NK-92 (cell line): Measurements from ENCODE around the gene NELFA.

Source experiments
- DNase-seq: peaks from one replicate; lab custom pipeline; 2025; ENCODE audit not compliant: unreplicated experiment; lab: John Stamatoyannopoulos, UW

NELFA gene

GRCh38 chr4:1983053-1983845 lies 25.5 kb downstream of the NELFA start:
- DNase-seq: no peak

DNA sequence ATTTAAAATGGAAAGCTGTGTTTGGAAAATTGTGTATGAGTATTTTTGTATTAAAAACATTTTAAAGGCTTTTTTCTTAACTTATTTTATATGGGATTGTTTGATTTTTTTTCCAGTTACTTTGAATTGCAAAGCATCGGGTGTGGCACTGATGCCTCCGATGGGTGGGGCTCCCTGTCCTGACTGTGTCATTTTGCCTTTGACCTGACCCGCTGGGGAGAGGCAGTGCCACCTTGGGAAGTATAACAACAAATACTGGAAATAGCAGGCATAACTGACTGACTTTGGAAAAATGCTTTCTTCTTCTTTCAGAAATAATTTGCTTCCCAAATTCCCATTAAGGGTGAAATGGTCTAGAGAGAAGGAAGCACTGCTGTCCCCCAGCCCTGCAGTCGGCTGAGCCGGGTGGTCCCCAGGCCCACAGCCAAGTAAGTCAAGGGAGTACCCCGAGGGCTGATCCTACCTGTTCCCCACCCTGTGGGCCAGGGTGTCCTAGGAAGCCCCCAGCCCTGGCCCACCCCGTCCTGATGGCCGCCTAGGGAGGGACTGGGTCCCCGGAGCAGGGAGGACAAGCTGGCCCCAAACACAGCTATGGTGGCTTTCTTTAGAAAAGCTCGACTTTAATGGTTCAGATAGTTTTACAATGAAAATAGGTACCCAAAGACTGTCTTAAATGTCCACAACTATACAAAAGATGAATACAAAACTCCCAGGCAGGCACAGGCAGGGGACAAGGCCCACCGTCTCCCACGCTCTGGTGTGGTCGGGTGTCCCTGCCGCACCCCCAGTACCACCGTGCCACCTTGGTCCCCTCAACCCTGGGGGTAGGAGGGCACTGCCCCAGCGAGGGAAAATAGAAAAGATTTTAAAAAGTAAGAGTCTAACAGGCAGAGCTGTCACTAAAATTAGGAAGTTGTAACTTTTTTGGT lies 26.4 kb downstream of the NELFA start:
- DNase-seq: no peak

GRCh38 chr4:1981251-1982058 lies 27.3 kb downstream of the NELFA start:
- DNase-seq: no peak

GRCh38 chr4:1980561-1981041 lies 28.2 kb downstream of the NELFA start:
- no peak for DNase-seq

DNA sequence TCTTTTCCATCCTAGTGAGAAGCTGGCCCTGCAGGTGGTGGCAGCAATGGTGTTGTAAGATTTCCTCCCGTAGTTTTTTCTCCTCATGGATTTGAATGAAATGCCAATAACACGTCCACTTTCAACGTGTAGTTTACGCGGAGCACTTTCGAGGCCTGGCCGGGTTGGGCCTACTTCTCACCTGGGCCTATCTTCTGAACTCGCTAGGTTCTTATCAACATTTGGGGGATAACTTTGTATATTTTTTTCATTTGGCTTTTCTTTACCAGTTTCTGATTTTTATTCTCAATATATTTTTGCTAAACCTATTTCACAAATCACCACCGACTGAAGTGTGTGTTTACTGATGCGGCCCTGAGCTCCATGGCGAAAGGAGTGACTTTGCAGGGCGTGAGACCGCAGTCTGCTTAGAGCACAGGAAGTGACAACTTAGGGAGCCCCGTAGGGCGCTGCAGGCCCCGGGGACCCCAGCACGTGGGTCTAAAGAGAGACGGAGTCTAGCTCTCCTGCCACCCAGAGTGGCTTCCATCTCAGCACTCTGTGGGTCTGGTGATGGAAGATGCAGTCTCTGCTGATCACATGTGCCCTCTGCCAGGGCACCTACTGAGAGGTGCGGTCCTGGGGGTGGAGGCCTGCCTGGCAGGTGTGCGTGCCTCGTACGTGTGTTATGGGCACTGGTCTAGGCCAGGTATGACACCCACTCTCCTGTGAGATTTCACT lies 29.1 kb downstream of the NELFA start:
- no peak for DNase-seq

- DNase-seq: no peak
Measured at GRCh38 chr4:1978741-1979476, 29.9 kb downstream of the NELFA start.

DNA sequence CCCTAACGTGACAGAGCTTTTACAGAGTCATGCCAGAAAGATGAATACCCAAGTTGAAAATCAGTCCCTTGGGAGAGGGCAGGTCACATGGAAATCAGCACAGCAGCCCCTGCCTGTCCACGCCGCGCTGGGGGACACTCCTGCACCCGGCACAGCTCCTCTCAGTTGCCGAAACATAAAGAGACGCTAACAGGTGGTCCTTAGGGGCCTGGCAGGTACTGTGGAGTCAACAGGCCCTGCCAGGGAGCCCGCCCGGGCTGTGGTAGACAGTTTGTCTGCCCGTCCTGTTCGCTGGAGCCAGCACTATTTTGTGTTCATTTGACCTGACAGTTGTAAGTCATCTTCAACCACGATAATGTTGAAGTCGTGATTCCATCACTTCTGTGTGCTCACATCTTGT lies 30.5 kb downstream of the NELFA start:
- DNase-seq: no peak

DNA sequence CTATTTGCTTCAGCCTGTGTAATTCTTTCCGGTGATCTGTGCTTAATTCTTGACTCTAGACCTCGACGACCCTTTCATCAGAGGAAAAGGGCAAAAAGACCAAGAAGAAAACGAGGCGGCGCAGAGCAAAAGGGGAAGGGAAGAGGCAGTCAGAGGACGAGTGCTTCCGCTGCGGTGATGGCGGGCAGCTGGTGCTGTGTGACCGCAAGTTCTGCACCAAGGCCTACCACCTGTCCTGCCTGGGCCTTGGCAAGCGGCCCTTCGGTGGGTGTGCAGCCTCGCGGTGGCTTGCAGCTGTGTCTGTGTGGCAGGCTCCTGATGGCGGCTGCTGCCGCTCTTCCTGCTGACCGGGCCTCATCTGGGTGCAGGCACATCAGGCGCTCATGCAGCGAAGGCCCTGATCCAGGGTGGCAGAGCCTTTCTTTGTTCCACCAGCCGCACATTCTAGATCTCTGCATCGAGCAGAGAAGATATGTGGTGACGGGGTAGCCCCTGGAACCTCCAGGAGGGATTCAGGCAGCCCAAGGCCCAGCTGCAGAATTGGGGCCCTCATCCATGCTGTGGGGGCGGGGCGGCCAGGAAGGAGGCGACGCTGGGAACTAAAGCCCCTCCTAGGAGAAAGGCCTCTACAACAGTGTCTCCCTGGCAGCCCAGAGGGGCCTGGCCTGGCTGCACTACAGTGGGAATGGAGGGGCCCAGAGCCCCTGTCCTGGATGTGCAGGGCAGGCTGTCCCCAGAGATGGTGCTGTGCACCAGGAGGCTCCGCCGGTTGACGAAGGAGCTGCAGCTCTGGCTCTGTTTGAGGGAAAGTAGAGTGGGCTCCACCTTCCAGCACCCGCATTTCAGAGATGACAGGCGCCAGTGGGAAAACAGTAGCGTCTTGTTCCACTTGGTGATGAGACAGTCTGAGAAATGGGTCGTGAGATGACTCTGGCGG lies 32.1 kb downstream of the NELFA start:
- no peak for DNase-seq

DNA sequence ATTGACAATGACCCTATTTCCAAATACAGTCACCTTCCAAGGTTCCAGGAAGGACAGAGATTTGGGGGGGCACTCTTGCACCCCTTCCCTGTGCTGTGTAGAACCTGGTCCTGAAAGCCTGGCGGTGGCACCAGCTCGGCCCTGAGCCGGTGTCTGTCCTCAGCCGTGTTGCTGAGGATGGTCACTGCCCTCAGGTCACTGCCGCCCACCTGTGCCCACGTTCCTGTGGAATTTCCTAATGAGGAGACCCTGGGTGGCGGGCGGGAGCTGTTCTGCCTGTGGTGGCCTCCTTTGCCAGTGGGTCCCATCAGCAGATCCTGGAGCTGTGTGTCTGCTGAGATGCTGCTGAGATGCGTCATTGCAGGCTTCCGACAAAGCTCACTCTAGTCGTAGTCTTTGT lies 32.9 kb downstream of the NELFA start:
- no peak for DNase-seq

- DNase-seq: no peak
Measured at GRCh38 chr4:1975391-1975801, 33.4 kb downstream of the NELFA start.

DNA sequence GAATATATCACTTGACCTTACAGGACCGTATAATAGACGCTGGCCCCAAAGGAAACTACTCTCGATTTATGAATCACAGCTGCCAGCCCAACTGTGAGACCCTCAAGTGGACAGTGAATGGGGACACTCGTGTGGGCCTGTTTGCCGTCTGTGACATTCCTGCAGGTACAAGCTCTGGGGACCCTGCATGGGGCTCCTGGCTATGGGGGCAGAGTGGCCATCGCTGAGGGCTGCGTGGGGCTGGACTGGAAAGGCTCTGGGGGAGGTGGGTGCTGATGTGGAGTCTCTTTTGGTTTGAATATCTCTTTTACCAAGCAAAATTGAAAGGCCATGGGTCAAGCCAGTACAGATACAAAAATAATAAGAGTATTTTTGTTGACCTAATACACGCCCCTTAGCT lies 33.9 kb downstream of the NELFA start:
- DNase-seq: no peak

DNA sequence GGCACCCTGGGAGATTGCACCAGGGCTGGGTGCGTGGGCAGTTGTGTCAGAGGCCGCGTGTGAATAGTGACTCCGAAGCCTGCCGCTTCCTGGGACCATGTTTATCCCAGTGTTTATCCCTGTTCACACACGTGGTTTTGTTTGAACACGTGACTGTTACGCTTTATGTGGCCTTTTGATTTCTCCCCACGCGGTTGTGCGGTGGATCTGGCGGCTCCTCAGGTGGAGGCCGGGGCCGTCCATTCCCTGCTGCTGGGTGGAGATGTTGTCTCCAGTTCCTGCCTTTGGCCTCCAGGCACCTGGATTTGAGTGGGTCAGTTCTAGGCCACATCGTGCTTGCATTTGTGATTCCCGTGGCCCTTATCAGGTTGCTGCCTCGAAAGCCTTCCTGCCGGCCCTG lies 35.1 kb downstream of the NELFA start:
- DNase-seq: no peak

DNA sequence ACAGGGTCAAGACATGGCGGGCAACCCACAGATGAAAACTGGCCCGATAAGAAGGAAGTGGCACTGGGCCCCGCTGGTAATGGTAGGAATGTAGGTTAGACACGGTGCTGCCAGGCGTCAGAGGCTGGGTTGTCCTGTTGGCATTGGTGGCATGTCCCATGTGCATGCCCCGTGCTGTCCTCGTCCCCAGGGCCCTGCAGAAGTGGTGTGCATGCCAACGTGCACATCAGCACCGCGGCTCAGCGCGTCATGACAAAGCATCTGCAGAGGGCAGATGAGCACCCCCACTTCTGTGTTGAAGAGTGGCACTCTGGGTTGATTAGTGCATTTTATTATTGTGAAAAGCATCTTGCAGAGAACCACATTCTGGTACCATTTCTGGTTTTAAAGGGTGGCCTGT lies 35.6 kb downstream of the NELFA start:
- DNase-seq: no peak

DNA sequence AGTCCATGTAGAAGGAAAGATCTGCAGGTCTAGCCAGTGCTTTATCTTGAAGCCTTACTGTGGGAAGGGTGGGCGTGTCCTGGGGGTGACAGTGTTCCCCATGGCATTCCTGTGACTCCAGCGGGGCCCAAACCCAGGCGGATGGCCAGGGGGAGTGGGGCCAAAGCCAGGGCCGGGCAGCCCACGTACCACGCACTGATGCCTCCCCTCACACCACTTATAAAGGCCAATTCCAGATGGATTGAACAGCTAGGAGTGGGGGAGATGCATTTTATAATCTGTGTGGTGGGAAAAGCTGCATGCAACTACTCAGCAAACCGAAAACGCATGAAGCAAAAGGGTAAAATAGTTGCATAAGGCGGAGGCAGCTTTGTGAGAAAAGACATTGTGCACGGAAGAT lies 36.4 kb downstream of the NELFA start:
- no peak for DNase-seq

DNA sequence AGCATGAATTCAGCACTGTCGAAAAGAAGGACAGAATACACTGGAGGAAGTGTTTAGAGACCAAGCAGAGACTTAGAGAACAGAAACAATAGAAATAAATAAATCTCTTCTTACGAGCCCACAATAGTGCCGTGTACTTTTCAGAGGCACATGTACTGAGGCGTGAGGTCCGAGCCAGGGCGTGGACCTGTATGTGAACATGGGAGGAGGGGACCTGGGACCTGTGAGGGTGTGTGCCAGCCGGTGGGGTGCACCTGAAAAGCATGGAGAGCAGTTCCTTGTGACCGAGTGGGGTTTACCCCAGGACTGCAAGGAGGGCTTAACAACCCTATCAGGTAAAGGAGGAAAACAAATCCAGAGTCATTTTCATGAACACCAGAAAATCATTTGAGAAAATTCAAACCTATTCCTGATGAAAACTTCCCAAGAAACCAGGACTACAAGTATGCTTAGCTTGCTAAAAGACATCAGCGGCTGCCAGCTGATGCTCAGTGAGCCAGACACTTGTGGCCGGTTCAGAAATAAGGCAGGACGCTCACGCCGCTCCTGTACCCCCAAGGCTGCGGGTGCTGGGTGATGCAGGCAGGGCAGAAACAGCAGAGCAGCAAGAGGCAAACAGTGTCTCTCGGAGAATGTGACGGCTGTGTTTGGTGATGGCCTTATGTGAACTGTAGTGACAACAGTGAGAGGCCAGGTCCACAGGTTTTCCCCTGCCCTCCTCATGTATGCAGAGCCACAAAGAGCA lies 37.1 kb downstream of the NELFA start:
- DNase-seq: no peak

DNA sequence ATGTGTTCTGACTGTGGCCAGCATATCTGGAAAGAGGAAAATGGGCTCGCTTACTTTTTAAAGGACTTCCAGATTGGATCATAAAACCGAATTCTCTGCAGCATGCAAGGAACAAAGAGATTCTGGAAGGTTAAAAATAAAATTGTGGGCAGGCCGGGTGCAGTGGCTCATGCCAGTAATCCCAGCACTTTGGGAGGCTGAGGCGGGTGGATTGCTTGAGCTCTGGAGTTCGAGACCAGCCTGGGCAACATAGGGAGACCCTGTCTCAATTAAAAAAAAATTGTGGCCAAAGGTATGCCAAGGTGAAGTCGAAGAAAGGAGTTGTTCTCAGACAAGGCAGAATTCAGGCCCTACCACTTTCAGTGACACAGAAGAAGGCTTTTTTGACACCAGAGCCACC lies 37.8 kb downstream of the NELFA start:
- DNase-seq: no peak

DNA sequence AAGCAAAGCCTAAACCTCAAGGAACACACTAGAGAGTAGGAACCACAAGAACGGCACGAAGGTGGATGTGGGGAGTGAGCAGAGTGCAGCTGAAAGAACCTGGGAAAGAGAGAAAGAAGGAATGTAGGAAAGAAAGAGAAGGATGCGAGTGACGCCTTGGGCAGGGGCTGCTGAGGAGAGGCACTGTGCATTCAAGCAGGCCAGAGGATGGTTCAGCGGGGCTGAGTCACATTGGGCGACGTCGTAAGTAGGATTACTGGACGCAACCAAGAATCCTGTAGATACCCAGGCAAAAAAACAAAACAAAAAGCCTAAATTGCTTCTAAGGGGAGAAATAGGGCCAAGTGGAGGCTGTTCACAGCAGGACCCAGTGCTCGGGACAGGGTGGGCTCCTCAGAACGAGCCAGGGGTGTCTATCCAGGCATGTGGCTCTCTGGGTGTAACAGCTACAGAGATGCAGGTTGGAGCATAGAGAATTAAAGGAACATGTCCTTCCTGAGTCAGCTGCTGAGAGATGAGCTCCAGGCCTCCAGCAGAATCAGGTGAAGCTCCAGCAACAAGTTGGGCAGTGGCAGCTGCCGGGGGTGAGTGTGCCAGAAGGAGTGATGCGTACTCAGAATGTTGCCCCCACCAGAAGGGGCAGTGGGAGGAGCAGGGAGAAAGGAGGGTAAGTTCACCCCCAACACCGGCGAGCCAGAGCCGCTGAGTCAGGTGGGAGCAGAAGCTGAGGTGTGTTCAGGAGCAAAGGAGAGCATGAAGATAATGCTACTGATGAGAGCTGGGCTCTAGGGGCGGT lies 38.6 kb downstream of the NELFA start:
- DNase-seq: no peak
